Measurements from ENCODE around the gene SLITRK1. TPM values are rescaled to one million over a fixed set of nuclear protein-coding genes. Genes with fewer than 3 reads are reported as not detected.

SLITRK1 gene
- total RNA-seq, 1 experiment from 2014 or later = 1.9 TPM

DNA sequence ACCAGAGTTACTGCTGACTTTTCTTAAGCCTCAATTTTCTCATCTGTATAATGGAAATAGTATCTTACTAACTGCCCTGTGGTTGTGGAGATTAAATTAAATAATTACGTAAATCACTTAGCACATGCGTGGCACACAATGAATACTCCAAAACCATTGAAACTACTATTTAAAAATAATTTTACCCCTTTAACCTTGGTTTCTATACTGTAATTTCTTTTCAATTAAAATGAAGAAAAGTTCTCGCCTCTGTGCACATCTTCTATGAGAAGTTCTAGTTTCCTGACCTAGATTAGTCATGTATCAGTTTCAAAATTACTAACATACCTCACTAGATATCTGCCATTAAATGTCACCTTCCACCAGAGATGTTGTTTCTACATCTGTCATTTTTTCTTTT, 5.7 kb downstream of the SLITRK1 start:
- Mint-ChIP-seq H3K4me3 (no peak overlapping the region), H3K27me3 (ENCODE audit: low read depth) (peaks cover 48% of the 10 kb centered on the region)

More for the DNA sequence above, 5.7 kb downstream of the SLITRK1 start:
- Mint-ChIP-seq H3K36me3 (no peaks in the 10 kb centered on the region), H3K9me3 (no peaks in the 10 kb centered on the region), H3K27ac (no peak overlapping the region), H3K4me1 (peaks cover 41% of the 10 kb centered on the region)
- POLR2A ChIA-PET = no interaction called here
- TF ChIP-seq, protein P1, sequence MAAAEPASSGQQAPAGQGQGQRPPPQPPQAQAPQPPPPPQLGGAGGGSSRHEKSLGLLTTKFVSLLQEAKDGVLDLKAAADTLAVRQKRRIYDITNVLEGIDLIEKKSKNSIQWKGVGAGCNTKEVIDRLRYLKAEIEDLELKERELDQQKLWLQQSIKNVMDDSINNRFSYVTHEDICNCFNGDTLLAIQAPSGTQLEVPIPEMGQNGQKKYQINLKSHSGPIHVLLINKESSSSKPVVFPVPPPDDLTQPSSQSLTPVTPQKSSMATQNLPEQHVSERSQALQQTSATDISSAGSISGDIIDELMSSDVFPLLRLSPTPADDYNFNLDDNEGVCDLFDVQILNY (CRISPR knock-in tag; IDR thresholded peaks at IDR 0.05) = no peak
- no peak for TF ChIP-seq ZNF232 (CRISPR knock-in tag; IDR thresholded peaks at IDR 0.05)
- TF ChIP-seq, protein P2, sequence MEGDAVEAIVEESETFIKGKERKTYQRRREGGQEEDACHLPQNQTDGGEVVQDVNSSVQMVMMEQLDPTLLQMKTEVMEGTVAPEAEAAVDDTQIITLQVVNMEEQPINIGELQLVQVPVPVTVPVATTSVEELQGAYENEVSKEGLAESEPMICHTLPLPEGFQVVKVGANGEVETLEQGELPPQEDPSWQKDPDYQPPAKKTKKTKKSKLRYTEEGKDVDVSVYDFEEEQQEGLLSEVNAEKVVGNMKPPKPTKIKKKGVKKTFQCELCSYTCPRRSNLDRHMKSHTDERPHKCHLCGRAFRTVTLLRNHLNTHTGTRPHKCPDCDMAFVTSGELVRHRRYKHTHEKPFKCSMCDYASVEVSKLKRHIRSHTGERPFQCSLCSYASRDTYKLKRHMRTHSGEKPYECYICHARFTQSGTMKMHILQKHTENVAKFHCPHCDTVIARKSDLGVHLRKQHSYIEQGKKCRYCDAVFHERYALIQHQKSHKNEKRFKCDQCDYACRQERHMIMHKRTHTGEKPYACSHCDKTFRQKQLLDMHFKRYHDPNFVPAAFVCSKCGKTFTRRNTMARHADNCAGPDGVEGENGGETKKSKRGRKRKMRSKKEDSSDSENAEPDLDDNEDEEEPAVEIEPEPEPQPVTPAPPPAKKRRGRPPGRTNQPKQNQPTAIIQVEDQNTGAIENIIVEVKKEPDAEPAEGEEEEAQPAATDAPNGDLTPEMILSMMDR (IDR thresholded peaks at IDR 0.05) = no peak
- TF ChIP-seq ATF1 (CRISPR knock-in tag; IDR thresholded peaks at IDR 0.05) = no peak
- no peak for TF ChIP-seq OVOL2 (CRISPR knock-in tag; IDR thresholded peaks at IDR 0.05; ENCODE audit: borderline replicate concordance)
- TF ChIP-seq, protein P3, sequence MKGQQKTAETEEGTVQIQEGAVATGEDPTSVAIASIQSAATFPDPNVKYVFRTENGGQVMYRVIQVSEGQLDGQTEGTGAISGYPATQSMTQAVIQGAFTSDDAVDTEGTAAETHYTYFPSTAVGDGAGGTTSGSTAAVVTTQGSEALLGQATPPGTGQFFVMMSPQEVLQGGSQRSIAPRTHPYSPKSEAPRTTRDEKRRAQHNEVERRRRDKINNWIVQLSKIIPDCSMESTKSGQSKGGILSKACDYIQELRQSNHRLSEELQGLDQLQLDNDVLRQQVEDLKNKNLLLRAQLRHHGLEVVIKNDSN (CRISPR knock-in tag; IDR thresholded peaks at IDR 0.05) = no peak
- TF ChIP-seq, protein P4, sequence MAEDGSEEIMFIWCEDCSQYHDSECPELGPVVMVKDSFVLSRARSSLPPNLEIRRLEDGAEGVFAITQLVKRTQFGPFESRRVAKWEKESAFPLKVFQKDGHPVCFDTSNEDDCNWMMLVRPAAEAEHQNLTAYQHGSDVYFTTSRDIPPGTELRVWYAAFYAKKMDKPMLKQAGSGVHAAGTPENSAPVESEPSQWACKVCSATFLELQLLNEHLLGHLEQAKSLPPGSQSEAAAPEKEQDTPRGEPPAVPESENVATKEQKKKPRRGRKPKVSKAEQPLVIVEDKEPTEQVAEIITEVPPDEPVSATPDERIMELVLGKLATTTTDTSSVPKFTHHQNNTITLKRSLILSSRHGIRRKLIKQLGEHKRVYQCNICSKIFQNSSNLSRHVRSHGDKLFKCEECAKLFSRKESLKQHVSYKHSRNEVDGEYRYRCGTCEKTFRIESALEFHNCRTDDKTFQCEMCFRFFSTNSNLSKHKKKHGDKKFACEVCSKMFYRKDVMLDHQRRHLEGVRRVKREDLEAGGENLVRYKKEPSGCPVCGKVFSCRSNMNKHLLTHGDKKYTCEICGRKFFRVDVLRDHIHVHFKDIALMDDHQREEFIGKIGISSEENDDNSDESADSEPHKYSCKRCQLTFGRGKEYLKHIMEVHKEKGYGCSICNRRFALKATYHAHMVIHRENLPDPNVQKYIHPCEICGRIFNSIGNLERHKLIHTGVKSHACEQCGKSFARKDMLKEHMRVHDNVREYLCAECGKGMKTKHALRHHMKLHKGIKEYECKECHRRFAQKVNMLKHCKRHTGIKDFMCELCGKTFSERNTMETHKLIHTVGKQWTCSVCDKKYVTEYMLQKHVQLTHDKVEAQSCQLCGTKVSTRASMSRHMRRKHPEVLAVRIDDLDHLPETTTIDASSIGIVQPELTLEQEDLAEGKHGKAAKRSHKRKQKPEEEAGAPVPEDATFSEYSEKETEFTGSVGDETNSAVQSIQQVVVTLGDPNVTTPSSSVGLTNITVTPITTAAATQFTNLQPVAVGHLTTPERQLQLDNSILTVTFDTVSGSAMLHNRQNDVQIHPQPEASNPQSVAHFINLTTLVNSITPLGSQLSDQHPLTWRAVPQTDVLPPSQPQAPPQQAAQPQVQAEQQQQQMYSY (CRISPR knock-in tag; IDR thresholded peaks at IDR 0.05) = no peak
- TF ChIP-seq GRHL2 (CRISPR knock-in tag; IDR thresholded peaks at IDR 0.05; ENCODE audit: insufficient replicate concordance, severe bottlenecking) = no peak
- TF ChIP-seq, protein P5, sequence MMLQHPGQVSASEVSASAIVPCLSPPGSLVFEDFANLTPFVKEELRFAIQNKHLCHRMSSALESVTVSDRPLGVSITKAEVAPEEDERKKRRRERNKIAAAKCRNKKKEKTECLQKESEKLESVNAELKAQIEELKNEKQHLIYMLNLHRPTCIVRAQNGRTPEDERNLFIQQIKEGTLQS (CRISPR knock-in tag; conservative IDR thresholded peaks at IDR 0.05) = no peak
- TF ChIP-seq NR1H2 (CRISPR knock-in tag; IDR thresholded peaks at IDR 0.05) = no peak
- TF ChIP-seq TEAD1 (CRISPR knock-in tag; IDR thresholded peaks at IDR 0.05) = no peak
- TF ChIP-seq, protein P6, sequence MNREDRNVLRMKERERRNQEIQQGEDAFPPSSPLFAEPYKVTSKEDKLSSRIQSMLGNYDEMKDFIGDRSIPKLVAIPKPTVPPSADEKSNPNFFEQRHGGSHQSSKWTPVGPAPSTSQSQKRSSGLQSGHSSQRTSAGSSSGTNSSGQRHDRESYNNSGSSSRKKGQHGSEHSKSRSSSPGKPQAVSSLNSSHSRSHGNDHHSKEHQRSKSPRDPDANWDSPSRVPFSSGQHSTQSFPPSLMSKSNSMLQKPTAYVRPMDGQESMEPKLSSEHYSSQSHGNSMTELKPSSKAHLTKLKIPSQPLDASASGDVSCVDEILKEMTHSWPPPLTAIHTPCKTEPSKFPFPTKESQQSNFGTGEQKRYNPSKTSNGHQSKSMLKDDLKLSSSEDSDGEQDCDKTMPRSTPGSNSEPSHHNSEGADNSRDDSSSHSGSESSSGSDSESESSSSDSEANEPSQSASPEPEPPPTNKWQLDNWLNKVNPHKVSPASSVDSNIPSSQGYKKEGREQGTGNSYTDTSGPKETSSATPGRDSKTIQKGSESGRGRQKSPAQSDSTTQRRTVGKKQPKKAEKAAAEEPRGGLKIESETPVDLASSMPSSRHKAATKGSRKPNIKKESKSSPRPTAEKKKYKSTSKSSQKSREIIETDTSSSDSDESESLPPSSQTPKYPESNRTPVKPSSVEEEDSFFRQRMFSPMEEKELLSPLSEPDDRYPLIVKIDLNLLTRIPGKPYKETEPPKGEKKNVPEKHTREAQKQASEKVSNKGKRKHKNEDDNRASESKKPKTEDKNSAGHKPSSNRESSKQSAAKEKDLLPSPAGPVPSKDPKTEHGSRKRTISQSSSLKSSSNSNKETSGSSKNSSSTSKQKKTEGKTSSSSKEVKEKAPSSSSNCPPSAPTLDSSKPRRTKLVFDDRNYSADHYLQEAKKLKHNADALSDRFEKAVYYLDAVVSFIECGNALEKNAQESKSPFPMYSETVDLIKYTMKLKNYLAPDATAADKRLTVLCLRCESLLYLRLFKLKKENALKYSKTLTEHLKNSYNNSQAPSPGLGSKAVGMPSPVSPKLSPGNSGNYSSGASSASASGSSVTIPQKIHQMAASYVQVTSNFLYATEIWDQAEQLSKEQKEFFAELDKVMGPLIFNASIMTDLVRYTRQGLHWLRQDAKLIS (CRISPR knock-in tag; IDR thresholded peaks at IDR 0.05; ENCODE audit: borderline replicate concordance) = no peak
- TF ChIP-seq, protein P7, sequence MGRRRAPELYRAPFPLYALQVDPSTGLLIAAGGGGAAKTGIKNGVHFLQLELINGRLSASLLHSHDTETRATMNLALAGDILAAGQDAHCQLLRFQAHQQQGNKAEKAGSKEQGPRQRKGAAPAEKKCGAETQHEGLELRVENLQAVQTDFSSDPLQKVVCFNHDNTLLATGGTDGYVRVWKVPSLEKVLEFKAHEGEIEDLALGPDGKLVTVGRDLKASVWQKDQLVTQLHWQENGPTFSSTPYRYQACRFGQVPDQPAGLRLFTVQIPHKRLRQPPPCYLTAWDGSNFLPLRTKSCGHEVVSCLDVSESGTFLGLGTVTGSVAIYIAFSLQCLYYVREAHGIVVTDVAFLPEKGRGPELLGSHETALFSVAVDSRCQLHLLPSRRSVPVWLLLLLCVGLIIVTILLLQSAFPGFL (CRISPR knock-in tag; IDR thresholded peaks at IDR 0.05; ENCODE audit: borderline replicate concordance) = no peak
- CTCF ChIA-PET = no interaction called here
- no peak for DNase-seq (ENCODE audit: low spot score)
- ATAC-seq = no peak

All from WTC11 (cell line).